Measurements from ENCODE around the gene CSK. TPM values are rescaled to one million over a fixed set of nuclear protein-coding genes. Genes with fewer than 3 reads are reported as not detected.

CSK gene
- total RNA-seq, 1 experiment from 2014 or later, result 49.2 TPM

DNA sequence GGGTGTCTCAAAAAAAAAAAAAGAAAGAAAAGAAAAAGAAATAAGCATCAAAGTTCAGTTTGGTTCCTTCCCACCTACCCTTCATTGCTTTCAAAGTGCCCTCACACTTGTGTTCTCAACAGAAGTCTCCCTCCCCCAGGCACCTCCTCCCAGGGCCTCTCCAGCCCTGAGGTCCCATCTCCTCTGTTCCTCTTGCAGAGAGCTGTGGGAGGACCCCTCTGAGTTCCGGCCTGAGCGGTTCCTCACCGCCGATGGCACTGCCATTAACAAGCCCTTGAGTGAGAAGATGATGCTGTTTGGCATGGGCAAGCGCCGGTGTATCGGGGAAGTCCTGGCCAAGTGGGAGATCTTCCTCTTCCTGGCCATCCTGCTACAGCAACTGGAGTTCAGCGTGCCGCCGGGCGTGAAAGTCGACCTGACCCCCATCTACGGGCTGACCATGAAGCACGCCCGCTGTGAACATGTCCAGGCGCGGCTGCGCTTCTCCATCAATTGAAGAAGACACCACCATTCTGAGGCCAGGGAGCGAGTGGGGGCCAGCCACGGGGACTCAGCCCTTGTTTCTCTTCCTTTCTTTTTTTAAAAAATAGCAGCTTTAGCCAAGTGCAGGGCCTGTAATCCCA is 27.2 kb upstream of the CSK start:
- Mint-ChIP-seq H3K9me3 (peaks cover 0 to 2% of the 10 kb centered on the region in 2 experiments; a peak in 1 of 5 replicates), H3K36me3 (ENCODE audit: insufficient read depth in 1 of 3, low read depth in 3 of 3) (no peaks in the 10 kb centered on the region), H3K4me1 (peaks cover 15 to 24% of the 10 kb centered on the region in 2 experiments), H3K4me3 (no peak overlapping the region), H3K27me3 (ENCODE audit: low read depth) (peaks cover 23% of the 10 kb centered on the region), H3K27ac (no peak overlapping the region)
- Histone ChIP-seq H3K27me3 (ENCODE audit: insufficient read depth, low read length) (no peaks in the 10 kb centered on the region; the same call in 1 of the 2 replicates), H2BK5ac (ENCODE audit: insufficient read length, low read length) (no peak overlapping the region), H4K20me1 (ENCODE audit: control insufficient read depth, insufficient read depth, insufficient read length) (no peaks in the 10 kb centered on the region), H2BK15ac (ENCODE audit: low read depth, low read length) (no peak overlapping the region), H3K18ac (ENCODE audit: insufficient read length, low read depth, low read length) (no peak overlapping the region), H3K79me2 (ENCODE audit: insufficient read depth, low read length) (no peaks in the 10 kb centered on the region), H3K4me2 (ENCODE audit: insufficient read depth, insufficient read length, low read length) (no peak overlapping the region), H3K27ac (ENCODE audit: insufficient read length, low read depth, low read length) (no peak overlapping the region), H3K9me3 (ENCODE audit: control insufficient read depth, low read depth, low read length) (no peaks in the 10 kb centered on the region), H2BK20ac (ENCODE audit: low read depth, low read length, poor library complexity, severe bottlenecking) (no peak overlapping the region), H3K79me1 (ENCODE audit: insufficient read depth, low read depth, low read length, poor library complexity, severe bottlenecking) (no peaks in the 10 kb centered on the region), H3K56ac (ENCODE audit: insufficient read length, low read depth, low read length) (no peak overlapping the region), H3K4me1 (ENCODE audit: insufficient read depth, low read length) (no peaks in the 10 kb centered on the region), H3K14ac (ENCODE audit: insufficient read depth, low read length) (no peak overlapping the region), H3K23me2 (ENCODE audit: insufficient read length, low read depth, low read length, poor library complexity, severe bottlenecking) (no peaks in the 10 kb centered on the region), H2BK12ac (ENCODE audit: insufficient read length, low read depth, low read length) (no peak overlapping the region), H2BK120ac (ENCODE audit: low read depth, low read length, poor library complexity, severe bottlenecking) (no peak overlapping the region), H2AFZ (ENCODE audit: low read length) (no peak overlapping the region), H3K23ac (ENCODE audit: insufficient read length, low read depth, low read length) (no peak overlapping the region), H4K5ac (ENCODE audit: insufficient read length, low read depth, low read length) (no peak overlapping the region), H4K91ac (ENCODE audit: insufficient read length, low read depth, low read length) (no peak overlapping the region), H3K4ac (ENCODE audit: low read depth, low read length) (no peak overlapping the region), H4K8ac (replicated peaks; ENCODE audit: insufficient read length, low read depth, low read length) (no peak overlapping the region), H3T11ph (ENCODE audit: low read length) (no peak overlapping the region), H3K9ac (ENCODE audit: extremely low read depth, insufficient read length, low read length) (no peak overlapping the region), H2AK5ac (ENCODE audit: insufficient read length, low read length) (no peak overlapping the region)
- TF ChIP-seq, protein P1, sequence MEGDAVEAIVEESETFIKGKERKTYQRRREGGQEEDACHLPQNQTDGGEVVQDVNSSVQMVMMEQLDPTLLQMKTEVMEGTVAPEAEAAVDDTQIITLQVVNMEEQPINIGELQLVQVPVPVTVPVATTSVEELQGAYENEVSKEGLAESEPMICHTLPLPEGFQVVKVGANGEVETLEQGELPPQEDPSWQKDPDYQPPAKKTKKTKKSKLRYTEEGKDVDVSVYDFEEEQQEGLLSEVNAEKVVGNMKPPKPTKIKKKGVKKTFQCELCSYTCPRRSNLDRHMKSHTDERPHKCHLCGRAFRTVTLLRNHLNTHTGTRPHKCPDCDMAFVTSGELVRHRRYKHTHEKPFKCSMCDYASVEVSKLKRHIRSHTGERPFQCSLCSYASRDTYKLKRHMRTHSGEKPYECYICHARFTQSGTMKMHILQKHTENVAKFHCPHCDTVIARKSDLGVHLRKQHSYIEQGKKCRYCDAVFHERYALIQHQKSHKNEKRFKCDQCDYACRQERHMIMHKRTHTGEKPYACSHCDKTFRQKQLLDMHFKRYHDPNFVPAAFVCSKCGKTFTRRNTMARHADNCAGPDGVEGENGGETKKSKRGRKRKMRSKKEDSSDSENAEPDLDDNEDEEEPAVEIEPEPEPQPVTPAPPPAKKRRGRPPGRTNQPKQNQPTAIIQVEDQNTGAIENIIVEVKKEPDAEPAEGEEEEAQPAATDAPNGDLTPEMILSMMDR (conservative IDR thresholded peaks at IDR 0.05), result no peak
- no peak for DNase-seq
- WGBS (ENCODE audit: extremely low coverage, insufficient read length, low lambda C conversion rate), result no CpG with 5 or more reads among the region's 20 CpGs

All from H9 (cell line).